NCI-H460 (cell line): Measurements from ENCODE around the gene GALNT12. TPM values are rescaled to one million over a fixed set of nuclear protein-coding genes. Genes with fewer than 3 reads are reported as not detected.

ENCODE experiments used
- DNase-seq: peaks from one replicate; pipeline ENCODE4 v3.0.0-alpha.2; 2016; ENCODE audit warnings: low read depth; ENCODE audit errors: extremely low read depth
- total RNA-seq: library from RNA; depleted of rRNA; stranded (reverse); fragments of >200 nt; shearing (Covaris generic); gene quantifications from 2 replicates; pipeline ENCODE4 v1.2.3, GENCODE V29; 2014

The GALNT12 gene
- total RNA-seq, 1 experiment from 2014 or later: 8.6 TPM

DNA sequence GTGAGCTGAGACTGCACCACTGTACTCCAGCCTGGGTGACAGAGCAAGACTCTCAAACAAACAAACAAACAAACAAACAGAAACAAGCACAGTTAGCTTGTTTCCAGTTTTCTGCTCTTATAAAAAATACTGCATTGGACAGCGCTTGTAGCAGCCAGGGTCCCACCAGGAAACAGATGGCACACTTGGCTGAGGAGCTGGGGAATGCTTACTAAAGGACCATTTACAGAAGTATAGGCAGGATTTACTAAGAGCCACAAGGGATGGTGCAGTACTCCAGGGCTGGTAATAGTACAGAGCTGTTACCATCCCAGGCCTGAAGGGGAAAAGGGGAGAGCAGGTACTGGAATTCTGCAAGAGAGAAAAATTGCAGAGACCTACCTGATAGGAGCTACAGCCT lies 5.9 kb upstream of the GALNT12 start:
- DNase-seq: no peak

DNA sequence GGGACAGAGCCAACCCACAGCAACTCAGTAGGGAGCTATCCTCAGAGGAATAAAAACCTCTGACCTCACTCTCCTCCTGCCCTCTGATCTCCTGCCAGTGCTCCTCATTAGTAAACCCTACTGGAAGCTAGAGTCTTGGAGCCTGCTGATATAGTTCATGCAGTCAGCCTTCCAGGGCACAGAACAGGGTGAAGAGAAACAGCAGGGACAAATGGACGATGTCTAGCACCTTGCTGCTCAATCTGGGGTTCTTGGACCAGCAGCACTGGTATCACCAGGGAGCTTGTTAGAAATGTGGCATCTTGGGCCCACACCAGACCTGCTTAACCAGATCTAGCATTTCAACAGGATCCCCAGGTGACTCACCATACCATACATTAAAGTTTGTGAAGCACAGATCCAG lies 5.5 kb upstream of the GALNT12 start:
- DNase-seq: no peak

DNA sequence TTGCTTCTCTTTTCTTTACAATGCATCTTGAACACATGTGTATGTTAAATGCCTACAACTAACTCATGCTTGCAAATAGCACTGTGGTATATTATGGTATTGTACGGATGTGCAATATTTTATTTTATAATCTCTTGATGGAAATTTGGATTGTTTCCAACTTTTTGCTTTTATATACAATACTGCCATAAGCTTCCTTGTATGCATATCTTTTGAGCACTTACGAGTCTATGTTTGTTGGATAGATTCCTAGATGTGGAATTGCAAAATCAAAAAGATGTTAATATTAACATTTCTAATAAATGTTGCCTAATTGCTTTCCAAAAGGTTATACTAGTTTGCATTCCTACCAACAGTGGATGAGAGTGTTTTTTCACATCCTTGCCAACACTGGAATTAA lies 3.4 kb upstream of the GALNT12 start:
- no peak for DNase-seq

DNA sequence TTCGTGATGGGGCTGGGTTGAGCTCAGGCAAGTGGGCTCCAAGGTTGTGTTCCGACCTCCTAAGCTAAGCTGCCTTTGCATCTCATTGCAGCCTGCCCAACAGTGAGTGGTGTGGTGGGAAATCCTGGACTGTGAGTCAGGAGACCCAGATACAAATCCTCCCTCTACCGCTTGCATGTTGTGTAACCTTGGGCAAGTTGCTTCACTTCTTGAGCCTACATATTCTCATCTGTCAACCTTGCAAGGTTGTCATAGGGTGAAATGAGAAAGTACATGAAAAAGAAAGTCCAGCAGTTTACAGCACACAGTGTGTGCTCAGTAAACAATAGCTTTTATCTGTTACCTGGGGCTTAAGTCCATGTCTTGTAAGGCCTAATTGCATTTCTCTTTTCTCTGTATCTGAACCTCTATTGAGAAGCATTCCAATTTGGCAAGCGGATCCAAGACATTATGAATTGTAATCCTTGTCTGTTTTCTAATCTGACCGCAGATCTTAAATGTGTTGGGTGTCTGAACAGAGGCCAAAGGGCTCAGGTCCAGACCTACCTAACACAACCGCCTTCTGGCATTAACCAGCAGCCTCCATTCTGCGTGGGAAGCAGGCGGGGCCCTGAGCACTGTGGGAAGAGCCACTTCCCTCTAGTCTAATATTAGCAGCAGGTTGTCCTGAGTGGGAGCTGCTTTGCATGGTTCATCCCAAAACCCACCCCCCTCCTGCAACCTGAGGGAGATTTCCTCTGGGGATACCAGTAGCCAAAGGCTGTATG lies 1.8 kb upstream of the GALNT12 start:
- no peak for DNase-seq

DNA sequence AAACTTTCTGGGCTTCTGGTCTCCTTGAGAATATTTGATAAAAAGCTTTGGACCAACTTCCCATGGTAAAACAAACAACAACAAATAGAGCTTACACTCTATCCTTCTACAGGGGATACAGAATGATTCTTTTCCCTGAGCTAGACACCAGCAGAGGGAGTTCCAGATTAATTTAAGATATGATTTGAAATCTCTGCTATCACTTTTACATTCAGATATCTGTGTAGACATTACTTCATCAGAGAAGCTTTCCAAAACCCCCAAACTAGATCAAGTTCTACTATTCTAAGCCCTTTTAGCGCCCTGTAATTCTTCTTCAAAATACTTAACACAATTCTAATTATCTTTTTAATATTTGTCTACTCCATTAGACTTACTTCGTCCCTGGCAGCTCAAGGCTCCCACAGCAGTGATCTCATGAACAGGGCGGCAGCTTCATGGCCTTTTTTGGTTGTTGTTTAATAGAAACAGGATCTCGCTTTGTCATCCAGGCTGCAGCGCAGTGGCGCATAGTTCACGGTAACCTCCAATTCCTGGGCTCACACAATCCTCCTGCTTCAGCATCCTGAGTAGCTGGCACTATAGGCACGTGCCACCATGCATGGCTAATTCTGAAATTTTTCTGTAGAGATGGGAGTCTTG lies 955 bp upstream of the GALNT12 start:
- no peak for DNase-seq

DNA sequence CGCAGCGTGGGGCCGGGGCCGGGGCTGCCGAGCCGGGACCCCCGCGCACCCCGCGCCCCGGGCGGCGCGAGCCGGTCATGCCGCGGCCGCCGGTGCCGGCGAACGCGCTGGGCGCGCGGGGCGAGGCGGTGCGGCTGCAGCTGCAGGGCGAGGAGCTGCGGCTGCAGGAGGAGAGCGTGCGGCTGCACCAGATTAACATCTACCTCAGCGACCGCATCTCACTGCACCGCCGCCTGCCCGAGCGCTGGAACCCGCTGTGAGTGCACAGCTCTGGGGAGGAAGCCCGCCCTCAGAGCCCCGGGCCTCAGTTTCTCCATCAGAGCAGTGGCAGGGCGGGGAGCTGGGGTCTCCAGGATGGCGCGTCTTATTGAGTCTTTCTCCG lies 335 bp downstream of the GALNT12 start:
- no peak for DNase-seq

DNA sequence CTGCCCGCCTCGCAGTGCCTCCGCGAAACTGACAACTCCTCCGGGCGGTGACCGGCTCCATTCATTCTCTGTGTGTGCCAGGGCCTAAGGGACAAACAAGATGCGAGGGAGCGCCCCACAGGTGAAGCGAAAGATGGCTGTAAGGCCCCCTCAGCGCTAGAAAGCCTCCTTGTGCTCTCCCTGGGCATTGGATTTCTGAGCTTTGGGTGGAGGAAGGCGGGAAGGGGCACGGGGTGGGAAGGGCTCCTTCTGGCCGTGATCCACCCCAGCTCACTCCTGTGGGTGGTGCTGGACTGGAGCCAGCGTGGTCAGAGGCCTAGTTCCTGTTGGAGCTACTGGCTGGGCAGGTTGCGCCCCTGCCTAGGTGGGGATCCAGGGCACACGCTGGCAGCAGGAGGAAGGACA lies 943 bp downstream of the GALNT12 start:
- DNase-seq: no peak

DNA sequence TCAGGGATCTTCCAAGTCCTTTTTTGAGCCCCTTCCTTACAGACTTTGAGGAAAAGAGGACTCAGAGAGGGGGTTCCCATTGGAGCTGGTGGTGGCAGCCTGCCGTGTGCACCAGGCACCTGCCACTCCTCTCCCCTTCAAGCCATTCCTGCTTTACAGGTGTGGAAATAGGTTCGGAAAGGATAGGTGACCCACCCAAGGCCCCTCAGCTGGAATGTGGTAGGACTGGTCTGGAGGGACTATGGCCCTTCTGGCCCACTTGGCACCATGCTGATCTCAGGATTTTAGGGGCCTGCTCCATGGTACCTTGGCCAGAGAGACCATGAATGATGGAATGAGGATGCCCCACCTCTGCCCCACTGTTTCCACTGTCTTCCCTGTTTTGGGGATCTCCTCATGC lies 1.4 kb downstream of the GALNT12 start:
- DNase-seq: no peak

DNA sequence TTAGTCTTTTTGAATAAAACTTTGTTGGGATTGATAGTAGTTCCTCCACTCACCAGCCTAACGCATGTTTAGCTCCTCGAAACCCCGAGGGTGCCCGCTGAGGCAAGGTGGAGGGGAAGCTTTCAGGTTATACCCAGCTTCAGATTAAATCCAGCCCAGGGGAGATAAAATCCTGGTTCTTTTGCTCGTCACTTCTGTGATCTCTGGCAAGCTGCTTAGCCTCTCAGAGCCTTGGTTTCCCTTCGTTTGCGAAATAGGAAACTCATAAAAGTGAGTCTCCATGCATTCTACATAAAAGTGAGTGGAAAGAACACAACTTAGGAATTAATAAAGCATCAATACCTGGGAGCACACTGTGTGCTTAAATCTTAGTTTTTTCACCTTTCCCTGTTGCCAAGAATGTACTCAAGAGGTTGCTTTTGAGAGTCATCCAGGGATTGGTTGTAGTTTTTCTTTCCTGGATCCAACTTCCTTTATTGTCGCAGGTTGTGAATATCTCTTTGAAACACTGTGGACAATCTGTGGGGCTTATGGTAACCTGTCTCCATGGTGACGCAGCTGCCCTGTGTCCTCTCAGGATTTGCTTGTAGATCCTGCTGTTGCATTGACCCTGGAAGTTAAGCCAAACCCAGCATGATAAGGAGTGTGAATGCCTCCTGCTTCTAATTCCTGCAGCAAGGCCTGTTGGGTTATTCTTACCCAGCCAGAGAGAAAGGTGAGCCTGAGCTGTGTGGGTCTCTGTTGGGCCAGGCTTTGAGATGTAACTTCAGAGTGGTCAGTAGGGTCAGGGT lies 2.0 kb downstream of the GALNT12 start:
- DNase-seq: no peak

DNA sequence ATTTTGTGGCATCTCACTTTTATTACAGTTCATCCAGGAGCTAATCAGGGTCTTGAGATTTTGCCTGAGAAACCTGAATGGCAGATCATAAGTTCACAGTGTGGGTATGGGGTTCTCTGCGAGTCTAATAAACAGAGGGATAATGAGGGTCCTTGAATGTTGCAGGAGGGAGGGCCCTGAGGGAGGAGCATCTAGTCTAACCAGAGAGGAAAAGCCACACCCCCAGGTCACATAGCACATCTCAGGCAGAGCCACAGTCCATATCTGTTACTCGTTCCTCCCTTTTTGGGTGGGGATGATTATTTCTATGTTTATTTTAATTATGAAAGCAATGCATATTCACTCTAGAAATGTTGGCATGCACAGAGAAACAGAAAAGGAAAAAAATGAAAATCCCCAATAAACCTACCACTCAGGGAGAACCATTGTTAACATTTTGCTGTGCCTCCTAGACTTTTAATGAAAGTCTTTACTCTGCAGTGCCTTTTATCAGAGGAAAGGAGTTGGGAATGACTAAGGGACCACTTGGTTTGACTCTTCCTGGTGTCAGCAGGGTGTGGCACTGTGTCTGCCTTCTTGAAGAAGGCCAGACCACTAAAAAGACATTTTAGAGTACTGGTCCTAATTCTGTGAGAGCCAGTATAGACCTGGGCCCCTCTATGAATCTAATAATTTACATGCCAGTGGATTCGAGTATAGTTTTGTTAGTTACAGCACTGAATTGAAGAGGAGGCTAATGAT lies 2.8 kb downstream of the GALNT12 start:
- no peak for DNase-seq

DNA sequence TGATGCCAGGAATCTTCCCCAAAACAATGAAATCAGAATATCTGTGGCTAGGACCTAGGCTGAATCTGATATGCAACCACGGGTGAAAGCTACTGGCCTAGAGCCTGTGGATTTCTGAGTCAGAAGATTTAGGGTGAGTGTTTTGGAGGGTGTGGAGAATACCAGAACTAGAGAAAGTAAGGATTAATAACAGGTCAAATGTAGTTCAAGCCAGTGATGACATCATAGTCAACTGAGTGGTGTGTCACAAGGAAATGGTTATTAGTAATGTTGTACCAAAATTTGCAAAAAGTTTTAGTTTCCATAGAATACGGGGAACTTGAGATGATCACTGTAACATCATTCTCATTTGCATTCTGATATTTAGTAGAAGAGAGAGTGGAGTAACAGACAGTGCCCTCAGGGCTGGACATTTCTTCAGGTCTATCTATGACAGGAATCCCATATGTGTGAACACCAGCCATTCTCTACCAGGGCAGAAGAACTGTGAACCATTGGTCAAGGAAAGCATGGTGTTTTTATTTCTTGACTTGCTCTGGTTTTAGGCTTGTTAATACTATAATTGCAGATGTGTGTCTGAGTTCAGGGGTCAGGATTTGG lies 3.7 kb downstream of the GALNT12 start:
- DNase-seq: no peak

DNA sequence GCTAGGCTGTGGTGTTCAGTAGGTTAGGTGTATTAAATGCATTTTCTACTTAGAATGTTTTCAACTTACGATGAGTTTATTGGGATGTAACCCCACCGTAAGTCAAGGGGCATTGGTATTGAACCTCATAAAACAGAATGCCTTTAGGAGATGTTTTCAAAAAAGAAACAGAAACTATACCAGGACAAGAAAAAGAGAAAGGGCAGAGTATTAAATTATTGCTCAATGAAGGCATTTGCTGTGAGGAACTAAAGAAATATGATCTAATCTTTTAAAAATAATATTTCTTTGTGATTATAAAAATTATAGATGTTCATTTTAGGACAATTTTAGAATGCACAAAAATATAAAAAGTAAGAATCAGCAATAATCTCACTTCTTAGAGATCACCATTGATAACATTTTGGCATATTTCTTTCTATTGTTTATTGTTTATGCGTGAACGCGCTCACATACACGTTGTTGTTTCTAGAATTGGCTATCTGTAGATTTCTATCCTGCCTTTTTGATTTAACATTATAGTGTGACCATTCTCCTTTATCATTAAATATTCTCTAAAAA lies 8.0 kb downstream of the GALNT12 start:
- DNase-seq: no peak

DNA sequence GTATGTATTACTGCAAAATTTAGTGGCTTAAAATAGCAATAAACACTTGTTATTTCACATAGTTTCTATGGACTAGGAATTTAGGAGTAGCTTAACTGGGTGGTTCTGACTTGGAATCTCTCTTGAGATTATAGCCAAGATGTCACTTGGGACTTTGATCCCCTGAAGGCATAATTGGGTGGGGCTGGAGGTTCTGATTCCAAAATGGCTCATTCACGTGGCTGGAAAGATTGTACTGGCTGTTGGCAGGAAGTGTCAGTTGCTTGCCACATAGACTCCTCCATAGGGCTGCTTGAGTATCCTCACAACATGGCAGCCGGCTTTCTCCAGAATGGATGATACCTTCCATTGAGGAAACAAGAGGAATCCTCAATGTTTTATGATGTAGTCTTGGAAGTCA lies 11.3 kb downstream of the GALNT12 start:
- DNase-seq: no peak

DNA sequence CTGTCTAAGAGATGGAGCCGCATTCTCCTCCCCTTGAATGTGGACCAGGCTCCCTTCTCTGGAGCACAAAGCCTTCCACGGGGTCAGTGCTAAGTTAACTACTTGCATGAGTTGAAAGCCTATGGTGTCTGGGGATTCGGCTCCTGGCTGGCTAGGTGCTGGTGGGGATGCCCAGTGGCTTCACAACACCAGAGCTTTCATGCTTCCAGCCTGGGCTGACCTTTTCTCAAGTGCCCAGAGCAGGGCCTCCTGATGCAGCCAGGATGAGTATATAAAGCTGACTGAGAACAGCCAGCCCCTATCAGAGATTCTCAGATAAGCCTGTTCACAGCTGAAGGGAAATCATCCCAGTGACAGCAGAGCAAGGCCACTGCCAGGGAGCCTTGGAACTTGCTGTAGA lies 11.8 kb downstream of the GALNT12 start:
- no peak for DNase-seq

DNA sequence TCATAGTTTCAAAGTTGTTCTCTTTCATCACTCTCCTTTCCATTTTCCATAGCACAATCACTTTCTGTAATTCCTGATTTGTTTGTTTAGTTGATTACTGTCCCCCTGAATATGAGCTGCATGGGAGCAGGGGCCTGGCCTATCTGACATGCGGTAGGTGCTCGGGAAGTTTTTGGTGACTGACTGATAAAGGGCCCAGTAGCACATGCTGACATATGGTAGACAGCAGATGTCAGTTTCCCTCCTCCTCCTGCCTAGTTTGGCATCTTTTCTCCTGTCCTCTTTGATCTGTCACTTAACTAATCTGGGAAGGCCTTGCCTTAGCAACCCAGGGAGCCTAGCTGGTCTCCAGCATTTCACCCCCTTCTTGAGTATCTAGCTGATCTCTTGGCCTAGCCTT lies 14.4 kb downstream of the GALNT12 start:
- no peak for DNase-seq

DNA sequence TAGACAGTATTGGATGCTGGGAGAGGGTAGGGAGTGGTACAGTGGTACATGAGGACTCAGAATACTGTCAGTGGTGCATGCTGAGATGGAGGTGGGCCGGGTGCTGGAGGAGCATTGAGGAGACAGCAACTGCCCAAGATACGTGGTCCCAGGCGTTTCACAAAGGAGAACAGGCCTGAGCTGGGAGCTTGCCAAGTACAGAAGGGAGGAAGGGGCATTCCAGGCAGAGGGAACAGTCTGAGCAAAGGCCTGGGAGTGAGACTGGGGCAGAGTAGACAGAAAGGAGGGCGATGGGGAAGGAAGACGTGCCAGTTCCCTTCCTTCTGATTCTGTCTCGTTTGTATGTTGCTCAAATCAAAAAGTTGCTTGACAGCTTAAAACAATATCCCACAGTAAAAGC lies 15.2 kb downstream of the GALNT12 start:
- no peak for DNase-seq

DNA sequence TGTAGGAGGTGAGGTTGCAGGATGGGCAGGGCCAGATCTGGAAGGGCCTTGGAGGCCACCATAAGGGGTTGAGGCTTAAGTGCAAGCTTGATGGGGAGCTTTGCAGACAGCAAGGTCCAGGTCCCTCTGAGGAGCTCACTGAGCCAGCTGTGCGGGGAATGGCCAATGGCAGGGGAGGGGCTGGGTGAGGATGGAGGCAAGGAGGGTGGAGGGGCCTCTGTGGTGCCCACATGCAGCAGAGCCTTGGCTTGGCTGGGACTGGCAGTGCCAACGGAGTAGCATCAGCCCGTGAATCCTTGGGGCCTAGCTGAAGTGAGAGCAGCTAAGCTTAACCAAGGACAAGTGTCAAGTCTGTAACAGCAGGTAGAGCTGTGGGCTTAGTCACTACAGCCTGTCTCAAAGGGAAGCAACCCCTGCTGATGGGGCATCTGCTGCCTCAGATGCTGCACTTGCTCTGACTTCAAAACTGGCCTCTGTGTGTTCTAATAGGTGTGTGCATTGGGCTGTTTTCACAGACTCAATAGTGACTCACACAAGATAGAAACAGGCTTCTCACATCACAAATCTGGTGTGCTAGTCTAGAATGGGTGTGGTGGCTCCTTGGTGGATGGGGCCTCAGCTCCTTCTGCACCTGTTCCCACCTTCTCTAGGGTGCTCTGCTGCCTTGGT lies 16.3 kb downstream of the GALNT12 start:
- DNase-seq: no peak

DNA sequence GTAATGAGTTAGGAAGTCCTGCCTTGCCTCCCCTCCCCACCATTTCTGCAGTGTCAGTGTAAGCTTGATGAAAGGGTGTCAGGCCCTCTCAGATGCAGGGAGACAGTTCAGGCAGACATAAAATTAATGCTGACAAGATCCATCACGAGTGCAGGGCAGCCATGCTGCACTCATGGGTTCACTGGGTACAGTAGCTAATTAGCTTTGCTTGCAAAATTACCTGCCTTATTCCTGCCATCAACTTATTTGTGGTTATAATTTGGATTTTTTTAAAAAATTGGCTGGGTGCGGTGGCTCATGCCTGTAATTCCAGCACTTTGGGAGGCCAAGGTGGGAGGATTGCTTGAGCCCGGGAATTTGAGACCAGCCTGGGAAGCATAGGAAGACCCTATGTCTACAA lies 17.9 kb downstream of the GALNT12 start:
- DNase-seq: no peak

DNA sequence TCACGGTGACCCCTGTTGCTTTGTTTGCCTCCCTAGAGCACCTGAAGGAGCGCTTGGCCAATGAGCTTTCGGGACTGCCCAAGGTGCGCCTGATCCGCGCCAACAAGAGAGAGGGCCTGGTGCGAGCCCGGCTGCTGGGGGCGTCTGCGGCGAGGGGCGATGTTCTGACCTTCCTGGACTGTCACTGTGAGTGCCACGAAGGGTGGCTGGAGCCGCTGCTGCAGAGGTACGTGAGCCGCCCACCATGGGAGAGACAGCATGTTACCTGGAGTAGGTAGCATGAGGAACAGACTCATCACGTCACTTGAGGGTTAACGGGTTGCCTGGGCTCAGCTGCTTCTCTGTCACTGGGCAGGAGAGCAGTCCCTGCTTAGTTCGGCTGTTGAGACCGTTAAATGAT lies 19.2 kb downstream of the GALNT12 start:
- no peak for DNase-seq

DNA sequence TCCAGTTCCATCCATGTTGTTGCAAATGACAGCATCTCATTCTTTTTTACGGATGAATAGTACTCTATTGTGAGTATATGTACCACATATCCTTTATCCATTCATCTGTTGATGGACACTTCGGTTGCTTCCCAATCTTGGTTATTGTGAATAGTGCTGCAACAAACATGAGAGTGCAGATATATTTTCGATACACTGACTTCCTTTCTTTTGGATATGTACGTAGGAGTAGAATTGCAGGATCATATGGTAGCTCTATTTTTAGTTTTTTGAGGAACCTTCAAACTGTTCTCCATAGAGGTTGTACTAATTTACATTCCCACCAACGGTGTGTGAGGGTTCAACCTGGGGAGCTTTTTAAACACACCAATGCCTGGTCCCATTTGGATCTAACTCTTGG lies 22.3 kb downstream of the GALNT12 start:
- no peak for DNase-seq
